HPDE6-E6E7 (cell line): ENCODE results near the gene RFLNA.

Source experiments
- DNase-seq: peaks from one replicate; pipeline ENCODE4 v3.0.0; 2011; ENCODE audit warnings: missing footprints; ENCODE audit errors: extremely low spot score

RFLNA gene, protein sequence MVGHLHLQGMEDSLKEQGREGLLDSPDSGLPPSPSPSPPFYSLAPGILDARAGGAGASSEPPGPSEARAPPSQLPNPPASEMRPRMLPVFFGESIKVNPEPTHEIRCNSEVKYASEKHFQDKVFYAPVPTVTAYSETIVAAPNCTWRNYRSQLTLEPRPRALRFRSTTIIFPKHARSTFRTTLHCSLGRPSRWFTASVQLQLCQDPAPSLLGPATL

DNA sequence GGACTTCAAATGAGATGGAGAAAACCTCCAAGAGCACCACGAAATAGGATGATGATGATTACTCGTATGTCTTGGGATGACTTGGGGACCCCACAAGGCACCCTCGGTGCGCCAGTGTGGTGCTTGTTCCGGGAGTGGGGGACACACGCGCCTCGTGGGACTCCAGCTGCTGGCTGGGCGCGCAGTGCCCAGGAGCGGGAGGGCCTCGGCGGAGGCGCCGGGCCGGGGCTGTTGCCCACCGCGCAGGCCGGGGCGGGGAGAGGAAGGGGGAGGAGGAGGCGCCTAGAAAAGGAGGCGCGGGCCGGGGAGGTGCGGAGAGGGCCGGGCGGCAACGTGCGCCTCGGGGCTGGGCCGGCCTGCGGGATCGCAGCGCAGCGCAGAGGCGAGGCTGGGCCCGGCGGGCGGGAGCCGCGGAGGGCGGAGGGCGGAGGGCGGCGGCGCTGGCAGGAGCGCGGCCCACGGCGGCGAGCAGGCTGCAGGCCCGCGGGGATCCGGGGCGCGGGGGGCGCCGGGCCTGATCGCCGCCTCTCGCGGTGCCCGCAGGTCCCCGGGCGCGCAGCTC, at the start of gene RFLNA:
Gene RFLNA (plus strand): TSS at position 314 of the 562 bp plus-strand sequence. CDS start 337 bp downstream, outside the sequence.
- DNase-seq, result no peak

- DNase-seq, result no peak
These were observed 47.6 kb upstream of the RFLNA start for GRCh38 chr12:124247331-124247730.

DNA sequence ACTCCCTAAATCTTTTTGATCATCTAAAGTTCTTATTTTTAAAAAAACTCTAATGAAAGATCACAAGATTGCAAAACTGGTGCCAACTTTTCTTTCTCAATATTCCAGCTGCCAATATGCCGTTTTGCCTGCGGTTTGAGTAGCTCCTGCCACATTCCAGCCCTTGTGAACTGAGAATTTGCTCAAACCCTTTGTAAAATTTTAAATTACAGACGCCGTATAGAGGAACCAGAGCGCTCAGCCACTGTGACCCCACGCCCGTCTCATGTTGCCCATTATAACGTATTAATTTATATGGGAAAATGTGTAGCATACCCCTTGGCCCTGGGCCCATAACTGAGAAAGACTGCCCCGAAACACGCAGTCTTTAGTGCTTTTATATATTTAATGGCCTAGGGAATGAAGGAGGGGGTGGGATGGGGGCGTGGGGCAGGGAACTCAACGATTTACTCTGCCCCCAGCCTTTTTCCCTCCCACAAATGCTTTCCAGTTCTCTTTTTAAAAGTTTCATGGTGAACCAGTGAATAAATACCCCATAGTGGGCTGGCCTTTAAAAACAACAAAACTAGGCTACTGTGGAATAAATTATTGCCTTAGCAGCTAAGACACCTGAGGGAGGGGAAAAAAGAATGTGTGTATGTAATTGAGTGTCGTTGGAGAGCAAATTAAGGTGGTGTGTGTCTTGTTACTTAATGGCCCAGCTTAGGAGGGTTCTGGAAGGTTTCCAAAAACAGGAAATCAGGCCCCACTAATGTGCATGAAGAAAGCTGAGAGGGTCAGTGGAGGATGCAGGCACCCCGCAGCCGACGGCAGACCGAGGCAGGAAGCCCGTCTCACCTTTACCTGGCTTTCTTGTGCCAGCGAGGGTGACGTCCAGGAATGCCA, 45.7 kb upstream of the RFLNA start:
- no peak for DNase-seq

DNA sequence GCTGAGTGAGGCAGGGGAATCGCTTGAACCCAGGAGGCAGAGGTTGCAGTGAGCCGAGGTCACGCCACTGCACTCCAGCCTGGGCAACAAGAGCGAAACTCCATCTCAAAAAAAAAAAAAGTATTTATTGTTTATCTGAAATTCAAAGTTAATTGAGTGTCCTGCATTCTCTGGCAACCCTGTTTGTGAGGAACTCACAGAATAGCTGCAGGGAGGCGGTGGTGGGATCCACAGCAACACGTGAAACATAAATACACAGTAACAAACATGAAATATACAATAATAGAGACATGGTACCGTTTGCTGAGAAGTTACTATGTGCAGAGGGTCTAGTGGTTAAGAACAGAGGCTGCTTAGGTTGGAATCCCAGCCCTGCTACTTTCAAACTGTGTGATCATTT, 43.7 kb upstream of the RFLNA start:
- DNase-seq, result no peak

DNA sequence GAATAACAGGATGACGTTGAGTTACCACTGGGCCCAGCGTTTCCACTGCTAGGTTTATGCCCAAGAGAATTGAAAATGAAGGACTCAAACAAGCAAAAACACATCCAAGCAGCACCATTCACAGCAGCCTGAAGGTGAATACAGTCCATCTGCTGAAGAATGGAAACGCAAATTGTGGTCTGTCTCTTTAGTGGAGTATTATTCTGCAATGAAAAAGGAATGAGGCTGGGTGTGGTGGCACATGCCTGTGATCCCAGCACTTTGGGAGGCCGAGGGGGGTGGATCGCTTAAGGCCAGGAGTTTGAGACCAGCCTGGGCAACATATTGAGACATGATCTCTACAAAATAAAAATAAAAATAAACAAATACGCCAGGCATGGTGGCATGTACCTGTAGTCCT, 41.9 kb upstream of the RFLNA start:
- DNase-seq, result no peak

DNA sequence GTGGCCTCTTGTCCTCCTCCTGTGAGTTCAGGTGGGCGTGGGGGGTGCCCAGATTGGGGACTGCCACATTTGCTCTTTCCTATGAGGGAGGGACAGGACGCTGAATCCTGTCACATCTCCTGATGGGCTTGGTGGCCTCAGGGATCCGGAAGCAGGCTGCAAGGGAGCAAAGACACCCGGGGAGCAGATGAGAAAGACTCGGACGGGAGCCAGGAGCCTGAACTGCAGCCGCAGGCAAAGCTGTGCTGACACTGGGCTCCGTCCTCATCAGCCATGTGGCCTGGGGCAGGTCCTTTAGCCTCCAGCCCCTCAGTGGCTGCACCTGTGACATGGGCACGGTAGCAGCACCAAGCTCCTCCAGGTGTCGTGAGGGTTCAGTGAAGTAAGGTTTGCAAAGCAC, 40.8 kb upstream of the RFLNA start:
- DNase-seq, result no peak

- no peak for DNase-seq
These were observed 35.5 kb upstream of the RFLNA start for GRCh38 chr12:124259154-124260066.

- DNase-seq, result no peak
These were observed 33.0 kb upstream of the RFLNA start for GRCh38 chr12:124261885-124262284.

DNA sequence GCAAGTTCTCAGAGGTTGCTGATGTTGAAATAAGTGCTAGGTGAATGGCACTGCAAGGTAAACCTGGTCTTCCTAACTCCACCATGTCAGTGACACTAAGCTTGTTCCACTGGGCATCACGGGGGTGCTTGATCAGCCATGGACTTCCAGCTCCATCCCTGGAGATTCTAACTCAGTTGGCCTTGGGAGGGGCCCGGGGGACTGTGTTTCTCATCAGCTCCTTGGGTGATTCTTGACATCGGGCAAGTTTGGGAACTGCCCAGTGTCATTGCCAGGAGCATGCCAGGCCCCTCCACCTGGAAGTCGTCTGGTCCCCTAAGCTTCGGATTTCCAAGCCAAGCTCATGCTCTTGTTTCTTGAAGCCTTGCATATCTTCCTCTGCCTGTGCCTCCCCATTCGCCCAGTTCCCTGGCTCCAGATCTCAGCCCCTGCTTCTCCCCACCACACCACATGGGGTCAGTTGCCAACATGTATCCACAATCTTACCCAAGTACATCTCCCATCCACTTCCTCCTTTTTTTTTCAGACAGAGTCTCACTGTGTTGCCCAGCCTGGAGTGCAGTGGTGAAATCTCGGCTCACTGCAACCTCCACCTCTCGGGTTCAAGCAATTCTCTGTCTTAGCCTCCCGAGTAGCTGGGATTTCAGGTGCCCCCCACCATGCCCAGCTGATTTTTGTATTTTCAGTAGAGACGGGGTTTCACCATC, 30.7 kb upstream of the RFLNA start:
- no peak for DNase-seq

DNA sequence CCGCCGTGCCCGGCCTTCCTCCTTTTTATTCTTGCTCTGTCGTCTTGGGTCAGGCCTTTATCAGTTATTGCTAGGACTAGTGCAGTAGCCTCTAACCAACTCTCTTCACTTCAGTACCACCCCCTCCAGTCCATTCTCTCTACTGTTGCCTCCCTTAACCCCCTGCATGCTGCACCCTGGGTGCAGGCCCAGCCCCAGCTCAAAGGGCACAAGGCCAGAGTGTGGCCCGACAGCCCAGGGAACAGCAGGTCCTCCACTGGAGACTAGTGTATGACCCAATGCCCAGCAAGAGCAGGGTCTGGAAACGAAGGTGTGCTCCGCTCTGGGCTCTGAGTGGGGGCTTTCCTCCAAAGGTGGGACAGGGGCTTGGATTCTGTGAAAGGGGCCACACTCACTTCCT, 30.0 kb upstream of the RFLNA start:
- no peak for DNase-seq

DNA sequence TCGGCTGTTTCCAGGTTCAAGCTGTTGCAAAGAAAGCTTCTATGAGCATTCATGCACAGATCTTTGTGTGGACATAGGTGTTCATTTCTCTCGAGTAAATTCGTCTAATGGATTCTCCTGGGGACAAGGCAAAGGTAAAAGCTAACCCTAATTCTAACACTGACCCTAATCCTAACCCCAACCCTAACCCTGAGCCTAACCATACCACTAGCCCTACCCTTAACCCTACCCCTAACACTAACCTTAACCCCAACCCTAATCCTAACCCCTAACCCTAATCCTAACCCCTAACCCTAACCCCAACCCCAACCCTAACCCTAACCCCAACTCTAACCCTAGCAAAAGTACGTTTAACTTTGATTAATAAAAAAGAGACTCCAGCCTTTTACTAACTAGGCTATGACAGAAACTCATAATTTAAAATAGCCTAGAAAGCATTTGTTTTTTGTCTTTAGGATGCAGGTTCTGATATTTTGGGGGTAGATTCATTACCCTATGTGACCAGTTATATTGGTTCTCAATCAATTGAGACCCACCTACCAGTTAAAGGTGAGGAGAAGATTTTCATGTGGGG, 27.6 kb upstream of the RFLNA start:
- no peak for DNase-seq

- no peak for DNase-seq
These were observed 24.2 kb upstream of the RFLNA start for GRCh38 chr12:124270671-124271070.

GRCh38 chr12:124273630-124274029, 21.3 kb upstream of the RFLNA start:
- DNase-seq, result peak; percentile 68

DNA sequence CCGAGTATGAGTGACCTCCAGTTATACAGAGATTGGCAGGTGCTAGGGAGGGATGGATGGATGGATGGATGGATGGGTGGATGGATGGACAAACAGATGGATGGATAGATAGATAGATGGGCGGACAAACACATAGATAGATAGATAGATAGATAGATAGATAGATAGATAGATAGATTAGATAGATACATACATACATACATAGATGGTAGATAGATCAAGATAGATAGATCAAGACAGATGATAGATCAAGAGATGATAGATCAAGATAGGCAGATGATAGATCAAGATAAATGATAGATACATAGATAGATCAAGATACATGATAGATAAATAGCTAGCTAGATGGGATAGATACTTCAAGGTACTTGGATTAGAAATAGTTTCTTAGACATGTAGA, 18.6 kb upstream of the RFLNA start:
- DNase-seq, result no peak

- no peak for DNase-seq
These were observed 17.3 kb upstream of the RFLNA start for GRCh38 chr12:124277394-124278241.

DNA sequence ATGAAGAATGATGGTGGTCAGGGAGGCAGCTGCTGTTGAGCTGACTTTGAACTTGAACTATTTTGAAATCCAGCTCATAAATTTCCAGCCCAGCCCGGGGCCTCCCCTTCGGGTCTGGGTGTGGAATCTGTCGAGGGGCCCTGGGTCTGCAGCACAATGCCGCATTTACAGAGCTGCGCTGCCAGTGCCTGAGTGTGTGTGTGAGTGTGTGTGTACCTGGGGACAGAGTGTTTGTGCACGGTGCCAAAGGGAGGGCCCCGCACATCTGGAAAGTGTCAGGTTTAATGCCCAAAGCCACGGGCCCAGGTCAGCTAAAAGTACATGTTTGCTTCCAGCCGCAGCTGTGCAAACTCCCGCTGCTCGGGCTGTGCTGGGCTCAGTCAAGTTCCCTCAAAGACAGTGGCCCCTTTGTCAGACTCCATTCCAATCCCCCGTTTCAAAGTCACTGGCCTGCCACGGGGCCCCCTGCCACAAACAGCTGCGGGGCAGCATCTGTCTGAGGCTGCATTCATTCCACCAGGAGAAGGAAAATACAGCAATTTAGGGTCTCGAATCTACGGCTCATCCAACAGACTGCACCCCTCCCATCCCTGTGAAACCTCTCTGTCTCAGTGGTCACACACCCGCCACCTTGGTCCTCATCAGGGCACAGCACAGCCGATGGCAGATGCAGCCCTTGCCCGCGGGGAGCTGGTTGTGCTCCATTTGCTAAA, 16.3 kb upstream of the RFLNA start:
- DNase-seq, result no peak

- DNase-seq, result no peak
These were observed 15.6 kb upstream of the RFLNA start for GRCh38 chr12:124279315-124279714.

DNA sequence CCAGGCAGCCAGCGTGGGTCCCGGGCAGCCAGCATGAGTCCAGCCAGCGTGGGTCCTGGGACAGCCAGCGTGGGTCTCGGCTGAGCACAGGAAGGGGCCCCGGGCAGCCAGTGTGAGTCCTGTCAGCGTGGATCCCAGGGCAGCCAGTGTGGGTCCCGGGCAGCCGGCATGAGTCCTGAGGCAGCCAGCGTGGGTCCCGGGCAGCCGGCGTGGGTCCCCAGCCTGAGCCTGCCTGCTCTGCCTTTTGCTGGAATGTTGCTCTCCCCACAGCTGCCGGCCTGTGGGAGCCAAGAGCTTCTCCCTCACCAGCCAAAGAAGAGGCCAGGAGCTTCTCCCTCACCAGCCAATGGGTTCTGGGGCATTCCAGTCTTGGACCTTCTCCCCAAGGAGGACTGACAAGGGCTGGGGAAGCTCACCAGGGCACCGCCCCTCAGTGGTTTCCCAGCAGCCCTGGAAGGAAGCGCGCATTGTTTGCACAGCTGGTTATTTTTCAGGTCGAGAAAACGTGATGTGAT, 15.0 kb upstream of the RFLNA start:
- DNase-seq, result no peak

- DNase-seq, result no peak
These were observed 13.6 kb upstream of the RFLNA start for GRCh38 chr12:124281309-124281708.
